Skeletal muscle satellite cell (primary cell): ENCODE data around the gene MED27.

Experiments
- H3K27me3 ChIP-seq: 2 replicates; pipeline ENCODE4 v1.7.0; 2013; ENCODE audit warnings: low read length; ENCODE audit not compliant: control insufficient read depth, insufficient read depth
- H3K36me3 ChIP-seq: 2 replicates; pipeline ENCODE4 v1.7.0; 2013; ENCODE audit warnings: mild to moderate bottlenecking, control low read depth, low read length; ENCODE audit not compliant: insufficient read depth
- H3K4me1 ChIP-seq: 2 replicates; pipeline ENCODE4 v1.7.0; 2013; ENCODE audit warnings: low read length; ENCODE audit not compliant: control insufficient read depth, insufficient read depth
- H3K4me2 ChIP-seq: 2 replicates; pipeline ENCODE4 v1.7.0; 2013; ENCODE audit warnings: mild to moderate bottlenecking, low read length
- H3K4me3 ChIP-seq: 2 replicates; pipeline ENCODE4 v1.7.0; 2013; ENCODE audit warnings: low read length
- H3K9ac ChIP-seq: 2 replicates; pipeline ENCODE4 v1.7.0; 2013; ENCODE audit warnings: mild to moderate bottlenecking, low read depth, low read length, moderate library complexity
- H3K9me3 ChIP-seq: replicated peaks from 2 replicates; pipeline ENCODE4 v1.7.0; 2013; ENCODE audit warnings: mild to moderate bottlenecking, control low read depth, low read length

Gene MED27

GRCh38 chr9:131853434-131853833, 226.2 kb downstream of the MED27 start:
- no peaks in the 10 kb centered on the region for H3K9me3 ChIP-seq
- no peak overlapping the region for H3K9ac ChIP-seq
- H3K4me2 ChIP-seq, result no peak overlapping the region
- H3K36me3 ChIP-seq, result no peaks in the 10 kb centered on the region
- no peaks in the 10 kb centered on the region for H3K4me1 ChIP-seq
- H3K27me3 ChIP-seq, result peaks cover 8% of the 10 kb centered on the region
- H3K4me3 ChIP-seq, result no peak overlapping the region

GRCh38 chr9:131851414-131851813, 228.3 kb downstream of the MED27 start:
- no peaks in the 10 kb centered on the region for H3K4me1 ChIP-seq
- H3K9ac ChIP-seq, result no peak overlapping the region
- H3K36me3 ChIP-seq, result no peaks in the 10 kb centered on the region
- H3K9me3 ChIP-seq, result no peaks in the 10 kb centered on the region
- H3K27me3 ChIP-seq, result peaks cover 19% of the 10 kb centered on the region
- H3K4me3 ChIP-seq, result no peak overlapping the region
- H3K4me2 ChIP-seq, result no peak overlapping the region

GRCh38 chr9:131849391-131849790, 230.3 kb downstream of the MED27 start:
- Histone ChIP-seq H3K9ac (no peak overlapping the region), H3K36me3 (no peaks in the 10 kb centered on the region), H3K27me3 (peaks cover 34% of the 10 kb centered on the region), H3K9me3 (no peaks in the 10 kb centered on the region), H3K4me1 (no peaks in the 10 kb centered on the region), H3K4me3 (no peak overlapping the region), H3K4me2 (no peak overlapping the region)

- Histone ChIP-seq H3K9ac (no peak overlapping the region), H3K27me3 (peaks cover 40% of the 10 kb centered on the region), H3K4me2 (no peak overlapping the region), H3K4me1 (no peaks in the 10 kb centered on the region), H3K9me3 (no peaks in the 10 kb centered on the region), H3K4me3 (no peak overlapping the region), H3K36me3 (no peaks in the 10 kb centered on the region)
Measured at GRCh38 chr9:131848570-131849160, 231.0 kb downstream of the MED27 start.

GRCh38 chr9:131847665-131848354, 231.9 kb downstream of the MED27 start:
- Histone ChIP-seq H3K27me3 (peaks cover 47% of the 10 kb centered on the region), H3K4me1 (no peaks in the 10 kb centered on the region), H3K36me3 (no peaks in the 10 kb centered on the region), H3K9me3 (no peaks in the 10 kb centered on the region), H3K4me2 (no peak overlapping the region), H3K4me3 (no peak overlapping the region), H3K9ac (no peak overlapping the region)

- H3K9me3 ChIP-seq, result no peaks in the 10 kb centered on the region
- no peak overlapping the region for H3K4me3 ChIP-seq
- H3K4me2 ChIP-seq, result no peak overlapping the region
- no peaks in the 10 kb centered on the region for H3K4me1 ChIP-seq
- no peaks in the 10 kb centered on the region for H3K36me3 ChIP-seq
- no peak overlapping the region for H3K9ac ChIP-seq
- H3K27me3 ChIP-seq, result peaks cover 65% of the 10 kb centered on the region
Measured at GRCh38 chr9:131845305-131846298, 234.1 kb downstream of the MED27 start.

GRCh38 chr9:131844745-131845118, 234.9 kb downstream of the MED27 start:
- Histone ChIP-seq H3K36me3 (no peaks in the 10 kb centered on the region), H3K4me3 (no peak overlapping the region)

GRCh38 chr9:131843989-131844744, 235.5 kb downstream of the MED27 start:
- H3K4me1 ChIP-seq, result peaks cover 13% of the 10 kb centered on the region
- no peaks in the 10 kb centered on the region for H3K9me3 ChIP-seq
- H3K9ac ChIP-seq, result no peak overlapping the region
- H3K4me3 ChIP-seq, result no peak overlapping the region
- H3K36me3 ChIP-seq, result no peaks in the 10 kb centered on the region
- peaks cover 62% of the 10 kb centered on the region for H3K27me3 ChIP-seq
- H3K4me2 ChIP-seq, result no peak overlapping the region

More at GRCh38 chr9:131844745-131845118, 234.9 kb downstream of the MED27 start:
- Histone ChIP-seq H3K9ac (no peak overlapping the region), H3K27me3 (peaks cover 66% of the 10 kb centered on the region), H3K4me2 (no peak overlapping the region), H3K4me1 (peaks cover 8% of the 10 kb centered on the region), H3K9me3 (no peaks in the 10 kb centered on the region)

- Histone ChIP-seq H3K27me3 (peaks cover 62% of the 10 kb centered on the region), H3K4me2 (no peak overlapping the region), H3K36me3 (no peaks in the 10 kb centered on the region), H3K4me3 (no peak overlapping the region), H3K4me1 (peaks cover 15% of the 10 kb centered on the region), H3K9me3 (no peaks in the 10 kb centered on the region), H3K9ac (no peak overlapping the region)
Measured at GRCh38 chr9:131841765-131842318, 237.8 kb downstream of the MED27 start.

GRCh38 chr9:131840751-131841702, 238.6 kb downstream of the MED27 start:
- Histone ChIP-seq H3K4me3 (no peak overlapping the region), H3K27me3 (peaks cover 60% of the 10 kb centered on the region), H3K36me3 (no peaks in the 10 kb centered on the region), H3K9me3 (no peaks in the 10 kb centered on the region), H3K9ac (no peak overlapping the region), H3K4me2 (no peak overlapping the region), H3K4me1 (peaks cover 15% of the 10 kb centered on the region)
